Jurkat, Clone E6-1 (cell line): Measurements from ENCODE around the gene FUCA1.
"Not testable (repeated sequence)": the region's sequence is repeated elsewhere in the genome, so short reads cannot be mapped to it uniquely, and the experiment has no call there.

Experiments
- DNase-seq: peaks from one replicate; pipeline ENCODE4 v3.0.0-alpha.2; 2011; ENCODE audit warnings: low read depth, low spot score
- H3K4me3 ChIP-seq: 2 replicates; pipeline ENCODE4 v1.5.1; 2011; ENCODE audit warnings: mild to moderate bottlenecking, low read length, control low read depth, moderate library complexity

Gene FUCA1

GRCh38 chr1:23848673-23849616, 19.1 kb downstream of the FUCA1 start:
- DNase-seq, result no peak
- H3K4me3 ChIP-seq, result no peak overlapping the region

- not testable (repeated sequence) for DNase-seq
Observed at GRCh38 chr1:23847482-23848095, 20.5 kb downstream of the FUCA1 start.

GRCh38 chr1:23845163-23845562, 22.9 kb downstream of the FUCA1 start:
- no peak for DNase-seq

More at GRCh38 chr1:23847482-23848095, 20.5 kb downstream of the FUCA1 start:
- H3K4me3 ChIP-seq, result not testable (repeated sequence)

GRCh38 chr1:23843644-23844043, 24.4 kb downstream of the FUCA1 start:
- H3K4me3 ChIP-seq, result no peak overlapping the region
- DNase-seq, result no peak

More at GRCh38 chr1:23845163-23845562, 22.9 kb downstream of the FUCA1 start:
- H3K4me3 ChIP-seq, result no peak overlapping the region

GRCh38 chr1:23838401-23838866, 29.7 kb downstream of the FUCA1 start:
- H3K4me3 ChIP-seq, result peak overlapping the region; percentile 39
- peak; percentile 70 for DNase-seq

- no peak for DNase-seq
- H3K4me3 ChIP-seq, result peak overlapping the region; percentile 36
Observed at GRCh38 chr1:23837908-23838307, 30.2 kb downstream of the FUCA1 start.

- H3K4me3 ChIP-seq, result no peak overlapping the region
- DNase-seq, result no peak
Observed at GRCh38 chr1:23836037-23836436, 32.1 kb downstream of the FUCA1 start.

GRCh38 chr1:23834156-23834555, 33.9 kb downstream of the FUCA1 start:
- not testable (repeated sequence) for DNase-seq

GRCh38 chr1:23827717-23828116, 40.4 kb downstream of the FUCA1 start:
- DNase-seq, result no peak
- no peak overlapping the region for H3K4me3 ChIP-seq

More at GRCh38 chr1:23834156-23834555, 33.9 kb downstream of the FUCA1 start:
- H3K4me3 ChIP-seq, result not testable (repeated sequence)

GRCh38 chr1:23826590-23826989, 41.5 kb downstream of the FUCA1 start:
- not testable (repeated sequence) for DNase-seq, H3K4me3 ChIP-seq

GRCh38 chr1:23825762-23826522, 42.1 kb downstream of the FUCA1 start:
- peak overlapping the region; percentile 96 for H3K4me3 ChIP-seq

GRCh38 chr1:23825076-23825761, 42.9 kb downstream of the FUCA1 start, which contains the start of gene HMGCL:
Gene HMGCL (minus strand): TSS chr1:23825429. CDS start chr1:23825415, 14 bp downstream.
- H3K4me3 ChIP-seq, result peak within 1 kb of the TSS; percentile 96
- DNase-seq, result peak; percentile 75

More at GRCh38 chr1:23825762-23826522, 42.1 kb downstream of the FUCA1 start:
- DNase-seq, result no peak

GRCh38 chr1:23824711-23825075, 43.4 kb downstream of the FUCA1 start:
- no peak for DNase-seq
- H3K4me3 ChIP-seq, result peak overlapping the region; percentile 96

- no peak for DNase-seq
- H3K4me3 ChIP-seq, result no peak overlapping the region
Observed at GRCh38 chr1:23823767-23824166, 44.3 kb downstream of the FUCA1 start.

GRCh38 chr1:23817633-23818032, 50.5 kb downstream of the FUCA1 start:
- H3K4me3 ChIP-seq, result no peak overlapping the region
- no peak for DNase-seq

- H3K4me3 ChIP-seq, result no peak overlapping the region
- DNase-seq, result no peak
Observed at GRCh38 chr1:23816906-23817305, 51.2 kb downstream of the FUCA1 start.

GRCh38 chr1:23816361-23816760, 51.7 kb downstream of the FUCA1 start:
- H3K4me3 ChIP-seq, result no peak overlapping the region
- DNase-seq, result no peak

- no peak for DNase-seq
Observed at GRCh38 chr1:23814016-23814415, 54.1 kb downstream of the FUCA1 start.

More at GRCh38 chr1:23814016-23814415, 54.1 kb downstream of the FUCA1 start:
- H3K4me3 ChIP-seq, result no peak overlapping the region
